ENCODE results near the gene CDH11.

The CDH11 gene

DNA sequence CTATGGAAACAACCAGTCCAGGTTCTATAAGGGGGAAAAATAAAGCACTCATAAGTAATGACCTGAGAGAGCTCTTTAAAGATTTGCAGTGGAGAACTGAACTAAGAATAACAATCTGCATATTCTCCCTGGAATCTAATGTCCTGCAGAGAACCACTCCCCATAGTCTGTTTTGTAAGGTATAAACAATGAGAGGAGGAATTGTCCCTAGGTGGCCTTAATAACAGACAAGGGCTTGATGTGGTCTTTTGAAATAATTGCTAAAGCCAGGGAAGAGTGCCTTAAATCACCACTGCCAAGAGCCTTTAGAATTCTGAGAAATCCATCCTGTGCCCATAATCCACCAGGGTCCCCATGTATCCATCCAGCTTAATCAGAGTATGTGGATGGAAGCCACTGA lies 106.3 kb downstream of the CDH11 start:
- no peaks in the 10 kb centered on the region for H3K4me1 ChIP-seq (ENCODE audit: control insufficient read depth, insufficient read depth, low read length)
- H3K27ac ChIP-seq (ENCODE audit: insufficient read depth, low read depth, low read length, poor library complexity, severe bottlenecking) = no peak overlapping the region
- H3K36me3 ChIP-seq (ENCODE audit: control insufficient read depth, insufficient read depth, low read length) = peaks cover 10% of the 10 kb centered on the region
- no peaks in the 10 kb centered on the region for H3K9me3 ChIP-seq (ENCODE audit: control insufficient read depth, low read length)
- no peak overlapping the region for H3K4me3 ChIP-seq (ENCODE audit: insufficient read depth, low read depth, low read length)
- H3K27me3 ChIP-seq (ENCODE audit: control insufficient read depth, insufficient read depth, low read length, poor library complexity, severe bottlenecking) = no peaks in the 10 kb centered on the region

GRCh38 chr16:65012357-65012756 lies 109.5 kb downstream of the CDH11 start:
- H3K9me3 ChIP-seq (ENCODE audit: control insufficient read depth, low read length) = no peaks in the 10 kb centered on the region
- no peak overlapping the region for H3K4me3 ChIP-seq (ENCODE audit: insufficient read depth, low read depth, low read length)
- no peaks in the 10 kb centered on the region for H3K36me3 ChIP-seq (ENCODE audit: control insufficient read depth, insufficient read depth, low read length)
- no peaks in the 10 kb centered on the region for H3K4me1 ChIP-seq (ENCODE audit: control insufficient read depth, insufficient read depth, low read length)
- no peaks in the 10 kb centered on the region for H3K27me3 ChIP-seq (ENCODE audit: control insufficient read depth, insufficient read depth, low read length, poor library complexity, severe bottlenecking)
- no peak overlapping the region for H3K27ac ChIP-seq (ENCODE audit: insufficient read depth, low read depth, low read length, poor library complexity, severe bottlenecking)
- WGBS, 2 experiments = 90 to 92% methylated on average over 1 of the region's 1 CpG

DNA sequence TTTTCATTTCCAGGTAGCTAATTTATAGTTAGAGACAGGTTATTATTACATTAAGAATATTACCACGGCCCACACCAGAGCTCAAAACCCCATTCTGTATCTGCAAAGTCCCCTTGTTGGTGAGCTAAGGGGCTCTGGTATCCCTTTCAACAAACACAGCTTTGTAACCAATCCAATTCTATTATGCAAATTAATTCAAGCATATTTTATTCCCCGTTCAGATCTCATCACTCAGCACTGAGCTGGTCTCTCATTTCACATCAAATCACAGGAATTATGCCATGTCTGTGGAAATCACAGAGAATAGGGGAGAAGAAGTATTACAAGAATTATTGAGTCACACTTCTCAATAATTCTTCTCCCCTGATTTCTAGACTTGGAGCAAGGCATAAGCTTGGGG lies 111.7 kb downstream of the CDH11 start:
- Histone ChIP-seq H3K4me1 (ENCODE audit: control insufficient read depth, insufficient read depth, low read length) (no peaks in the 10 kb centered on the region), H3K4me3 (ENCODE audit: insufficient read depth, low read depth, low read length) (no peak overlapping the region), H3K9me3 (ENCODE audit: control insufficient read depth, low read length) (no peaks in the 10 kb centered on the region), H3K27me3 (ENCODE audit: control insufficient read depth, insufficient read depth, low read length, poor library complexity, severe bottlenecking) (no peaks in the 10 kb centered on the region), H3K27ac (ENCODE audit: insufficient read depth, low read depth, low read length, poor library complexity, severe bottlenecking) (no peak overlapping the region), H3K36me3 (ENCODE audit: control insufficient read depth, insufficient read depth, low read length) (peaks cover 12% of the 10 kb centered on the region)
- WGBS, 2 experiments = 57 to 71% methylated on average over 2 of the region's 2 CpGs

GRCh38 chr16:65005696-65006095 lies 116.2 kb downstream of the CDH11 start:
- H3K27me3 ChIP-seq (ENCODE audit: control insufficient read depth, insufficient read depth, low read length, poor library complexity, severe bottlenecking) = no peaks in the 10 kb centered on the region
- WGBS, 2 experiments = 91 to 100% methylated on average over 1 of the region's 1 CpG
- H3K27ac ChIP-seq (ENCODE audit: insufficient read depth, low read depth, low read length, poor library complexity, severe bottlenecking) = no peak overlapping the region
- no peak overlapping the region for H3K4me3 ChIP-seq (ENCODE audit: insufficient read depth, low read depth, low read length)
- H3K4me1 ChIP-seq (ENCODE audit: control insufficient read depth, insufficient read depth, low read length) = no peaks in the 10 kb centered on the region
- peaks cover 13% of the 10 kb centered on the region for H3K36me3 ChIP-seq (ENCODE audit: control insufficient read depth, insufficient read depth, low read length)
- no peaks in the 10 kb centered on the region for H3K9me3 ChIP-seq (ENCODE audit: control insufficient read depth, low read length)

DNA sequence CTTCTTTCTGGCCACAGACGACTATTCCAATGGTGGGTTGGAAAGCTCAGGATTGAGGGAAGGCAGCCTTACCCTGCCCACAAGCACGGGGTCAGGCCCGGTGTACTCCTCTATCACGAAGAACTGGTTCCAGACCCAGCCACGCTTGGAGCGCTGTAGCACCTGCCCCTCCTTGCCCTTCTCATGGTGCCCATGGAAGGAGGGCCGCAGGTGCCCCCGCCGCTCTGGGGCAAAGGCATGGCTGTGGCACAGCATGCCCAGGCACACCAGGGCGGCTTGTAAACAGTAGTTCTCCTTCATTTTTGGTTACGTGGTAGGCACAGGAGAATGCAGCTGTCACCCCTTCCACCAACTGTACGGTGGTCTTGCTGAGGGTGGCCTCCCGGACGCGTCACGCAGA lies 117.3 kb downstream of the CDH11 start:
- Histone ChIP-seq H3K27me3 (ENCODE audit: control insufficient read depth, insufficient read depth, low read length, poor library complexity, severe bottlenecking) (no peaks in the 10 kb centered on the region), H3K4me3 (ENCODE audit: insufficient read depth, low read depth, low read length) (no peak overlapping the region), H3K36me3 (ENCODE audit: control insufficient read depth, insufficient read depth, low read length) (peaks cover 13% of the 10 kb centered on the region), H3K27ac (ENCODE audit: insufficient read depth, low read depth, low read length, poor library complexity, severe bottlenecking) (no peak overlapping the region), H3K9me3 (ENCODE audit: control insufficient read depth, low read length) (no peaks in the 10 kb centered on the region), H3K4me1 (ENCODE audit: control insufficient read depth, insufficient read depth, low read length) (no peaks in the 10 kb centered on the region)
- 95 to 96% methylated on average over 16 of the region's 16 CpGs for WGBS, 2 experiments

DNA sequence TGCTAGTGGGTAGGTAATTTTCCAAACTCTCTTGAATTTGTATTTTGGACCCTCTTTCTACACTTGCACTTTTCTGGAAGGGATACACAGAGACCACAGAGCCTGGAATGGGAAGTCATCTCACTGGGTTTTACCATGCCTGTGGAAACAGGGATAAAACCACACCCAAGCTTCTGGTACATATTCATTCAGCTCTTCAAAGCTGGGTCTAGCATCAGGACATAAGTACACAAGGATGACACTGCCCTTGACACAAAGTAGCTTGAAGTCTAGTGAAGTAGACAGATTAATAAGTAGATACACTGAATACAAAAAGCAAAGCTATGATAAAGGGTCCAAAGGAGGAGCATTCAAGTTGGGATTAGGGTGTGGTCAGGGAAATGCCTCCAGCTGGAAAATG lies 118.2 kb downstream of the CDH11 start:
- Histone ChIP-seq H3K36me3 (ENCODE audit: control insufficient read depth, insufficient read depth, low read length) (peaks cover 13% of the 10 kb centered on the region), H3K4me1 (ENCODE audit: control insufficient read depth, insufficient read depth, low read length) (no peaks in the 10 kb centered on the region), H3K27ac (ENCODE audit: insufficient read depth, low read depth, low read length, poor library complexity, severe bottlenecking) (no peak overlapping the region), H3K27me3 (ENCODE audit: control insufficient read depth, insufficient read depth, low read length, poor library complexity, severe bottlenecking) (no peaks in the 10 kb centered on the region), H3K4me3 (ENCODE audit: insufficient read depth, low read depth, low read length) (no peak overlapping the region), H3K9me3 (ENCODE audit: control insufficient read depth, low read length) (no peaks in the 10 kb centered on the region)

GRCh38 chr16:65002265-65002664 lies 119.6 kb downstream of the CDH11 start:
- no peaks in the 10 kb centered on the region for H3K4me1 ChIP-seq (ENCODE audit: control insufficient read depth, insufficient read depth, low read length)
- peaks cover 13% of the 10 kb centered on the region for H3K36me3 ChIP-seq (ENCODE audit: control insufficient read depth, insufficient read depth, low read length)
- no peaks in the 10 kb centered on the region for H3K27me3 ChIP-seq (ENCODE audit: control insufficient read depth, insufficient read depth, low read length, poor library complexity, severe bottlenecking)
- no peak overlapping the region for H3K27ac ChIP-seq (ENCODE audit: insufficient read depth, low read depth, low read length, poor library complexity, severe bottlenecking)
- H3K4me3 ChIP-seq (ENCODE audit: insufficient read depth, low read depth, low read length) = no peak overlapping the region
- 92% methylated on average over 1 of the region's 1 CpG; no CpG with 5 or more reads in 1 of the 2 experiments for WGBS, 2 experiments
- no peaks in the 10 kb centered on the region for H3K9me3 ChIP-seq (ENCODE audit: control insufficient read depth, low read length)

DNA sequence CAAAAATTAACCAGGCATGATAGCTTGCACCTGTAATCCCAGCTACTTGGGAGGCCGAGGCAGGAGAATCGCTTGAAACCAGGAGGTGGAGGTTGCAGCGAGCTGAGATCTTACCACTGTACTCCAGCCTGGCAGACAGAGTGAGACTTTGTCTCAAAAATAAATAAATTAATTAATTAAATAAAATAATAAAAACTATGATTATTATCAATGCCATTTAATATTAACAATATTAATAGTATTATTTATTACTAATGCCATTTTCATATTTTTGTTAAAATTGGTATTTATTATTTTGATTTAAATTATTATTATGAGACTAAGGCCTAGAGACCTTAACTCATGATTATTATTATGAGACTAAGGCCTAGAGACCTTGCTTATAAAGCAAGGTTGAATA lies 121.2 kb downstream of the CDH11 start:
- H3K4me3 ChIP-seq (ENCODE audit: insufficient read depth, low read depth, low read length) = no peak overlapping the region
- H3K27ac ChIP-seq (ENCODE audit: insufficient read depth, low read depth, low read length, poor library complexity, severe bottlenecking) = no peak overlapping the region
- no peaks in the 10 kb centered on the region for H3K4me1 ChIP-seq (ENCODE audit: control insufficient read depth, insufficient read depth, low read length)
- peaks cover 7% of the 10 kb centered on the region for H3K36me3 ChIP-seq (ENCODE audit: control insufficient read depth, insufficient read depth, low read length)
- WGBS, 2 experiments = 93 to 95% methylated on average over 3 of the region's 3 CpGs
- no peaks in the 10 kb centered on the region for H3K9me3 ChIP-seq (ENCODE audit: control insufficient read depth, low read length)
- H3K27me3 ChIP-seq (ENCODE audit: control insufficient read depth, insufficient read depth, low read length, poor library complexity, severe bottlenecking) = no peaks in the 10 kb centered on the region

GRCh38 chr16:64997751-64998150 lies 124.1 kb downstream of the CDH11 start:
- Histone ChIP-seq H3K4me3 (ENCODE audit: insufficient read depth, low read depth, low read length) (no peak overlapping the region), H3K4me1 (ENCODE audit: control insufficient read depth, insufficient read depth, low read length) (no peaks in the 10 kb centered on the region), H3K36me3 (ENCODE audit: control insufficient read depth, insufficient read depth, low read length) (no peaks in the 10 kb centered on the region), H3K27me3 (ENCODE audit: control insufficient read depth, insufficient read depth, low read length, poor library complexity, severe bottlenecking) (no peaks in the 10 kb centered on the region), H3K9me3 (ENCODE audit: control insufficient read depth, low read length) (no peaks in the 10 kb centered on the region), H3K27ac (ENCODE audit: insufficient read depth, low read depth, low read length, poor library complexity, severe bottlenecking) (no peak overlapping the region)
- 94% methylated on average over 2 of the region's 2 CpGs for WGBS, 2 experiments

GRCh38 chr16:64997121-64997520 lies 124.7 kb downstream of the CDH11 start:
- Histone ChIP-seq H3K4me1 (ENCODE audit: control insufficient read depth, insufficient read depth, low read length) (no peaks in the 10 kb centered on the region), H3K9me3 (ENCODE audit: control insufficient read depth, low read length) (no peaks in the 10 kb centered on the region), H3K4me3 (ENCODE audit: insufficient read depth, low read depth, low read length) (no peak overlapping the region), H3K27ac (ENCODE audit: insufficient read depth, low read depth, low read length, poor library complexity, severe bottlenecking) (no peak overlapping the region), H3K27me3 (ENCODE audit: control insufficient read depth, insufficient read depth, low read length, poor library complexity, severe bottlenecking) (no peaks in the 10 kb centered on the region), H3K36me3 (ENCODE audit: control insufficient read depth, insufficient read depth, low read length) (no peaks in the 10 kb centered on the region)
- WGBS, 2 experiments = 92 to 95% methylated on average over 7 of the region's 9 CpGs

DNA sequence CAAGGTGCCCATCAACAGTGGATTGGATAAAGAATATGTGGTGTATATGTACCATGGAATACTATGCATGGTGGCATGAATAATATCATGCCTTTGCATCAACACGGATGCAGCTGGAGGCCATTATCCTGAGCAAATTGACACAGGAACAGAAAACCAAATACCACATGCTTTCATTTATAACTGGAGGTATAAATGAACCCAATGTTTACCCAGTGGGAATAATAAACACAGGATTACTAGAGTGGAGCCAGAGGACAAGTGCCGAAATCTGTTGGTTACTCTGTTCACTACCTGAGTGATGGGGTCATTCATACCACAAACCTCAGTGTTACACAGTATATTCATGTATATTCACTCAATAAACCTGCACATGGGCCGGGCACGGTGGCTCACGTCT lies 125.2 kb downstream of the CDH11 start:
- H3K4me3 ChIP-seq (ENCODE audit: insufficient read depth, low read depth, low read length) = no peak overlapping the region
- WGBS, 2 experiments = 83 to 96% methylated on average over 5 of the region's 5 CpGs
- peaks cover 2% of the 10 kb centered on the region for H3K36me3 ChIP-seq (ENCODE audit: control insufficient read depth, insufficient read depth, low read length)
- no peaks in the 10 kb centered on the region for H3K4me1 ChIP-seq (ENCODE audit: control insufficient read depth, insufficient read depth, low read length)
- no peaks in the 10 kb centered on the region for H3K27me3 ChIP-seq (ENCODE audit: control insufficient read depth, insufficient read depth, low read length, poor library complexity, severe bottlenecking)
- no peak overlapping the region for H3K27ac ChIP-seq (ENCODE audit: insufficient read depth, low read depth, low read length, poor library complexity, severe bottlenecking)
- no peaks in the 10 kb centered on the region for H3K9me3 ChIP-seq (ENCODE audit: control insufficient read depth, low read length)
